PC-9 (cell line): ENCODE measurements around the gene TES. TPM values are rescaled to one million over a fixed set of nuclear protein-coding genes. Genes with fewer than 3 reads are reported as not detected.

Source experiments
- BruUV-seq: library from RNA; stranded (reverse); fragments of 400-500 nt; replicated peaks from 2 replicates; lab custom pipeline; 2021; lab: Mats Ljungman, UMichigan
- CTCF ChIA-PET: fragments of 300-600 bp; sonication (Branson Sonifier 250); formaldehyde crosslinking; loops from one replicate; lab custom pipeline; 2022; ENCODE audit warnings: antibody characterized with exemption; lab: Charles Lee
- POLR2A ChIA-PET: fragments of 300-600 bp; sonication (Branson Sonifier 250); formaldehyde crosslinking; loops from one replicate; lab custom pipeline; 2022; ENCODE audit warnings: antibody characterized with exemption; ENCODE audit not compliant: unreplicated experiment; lab: Charles Lee
- DNase-seq, 2 experiments: peaks; one replicate each; pipeline versions ENCODE4 v3.0.0 to v3.0.0-alpha.2; 2015 to 2022; ENCODE audit warnings: mixed read lengths in 1 of 2
- H2AFZ ChIP-seq: fragments of 200-600 bp; sonication (generic); 2 replicates; pipeline ENCODE4 v1.8.1; 2017; ENCODE audit warnings: antibody characterized with exemption
- H3F3A ChIP-seq: fragments of 200-600 bp; sonication (generic); 2 replicates; pipeline ENCODE4 v1.8.1; 2017; ENCODE audit warnings: antibody characterized with exemption, mild to moderate bottlenecking, low read depth; ENCODE audit not compliant: insufficient read depth
- H3K27ac ChIP-seq: fragments of 200-600 bp; sonication (generic); 2 replicates; pipeline ENCODE4 v1.6.1; 2016; ENCODE audit warnings: mixed run types
- H3K27me3 ChIP-seq: fragments of 200-600 bp; sonication (generic); 2 replicates; pipeline ENCODE4 v1.6.1; 2016; ENCODE audit warnings: low read depth, mixed run types; ENCODE audit not compliant: insufficient read depth
- H3K36me3 ChIP-seq: fragments of 200-600 bp; sonication (generic); 2 replicates; pipeline ENCODE4 v1.6.1; 2016; ENCODE audit warnings: low read depth, mixed run types
- H3K4me1 ChIP-seq: fragments of 200-600 bp; sonication (generic); replicated peaks from 2 replicates; pipeline ENCODE4 v1.6.1; 2016; ENCODE audit warnings: mixed run types; ENCODE audit not compliant: insufficient read depth
- H3K4me2 ChIP-seq: fragments of 200-600 bp; sonication (generic); 2 replicates; pipeline ENCODE4 v1.6.1; 2017; ENCODE audit warnings: mixed run types
- H3K4me3 ChIP-seq: fragments of 200-600 bp; sonication (generic); 2 replicates; pipeline ENCODE4 v1.6.1; 2016; ENCODE audit warnings: mixed run types
- H3K79me2 ChIP-seq: fragments of 200-600 bp; sonication (generic); 2 replicates; pipeline ENCODE4 v1.6.1; 2017; ENCODE audit warnings: low read depth, mixed run types
- H3K9me2 ChIP-seq: fragments of 200-600 bp; sonication (generic); 2 replicates; pipeline ENCODE4 v1.8.1; 2017; ENCODE audit warnings: mild to moderate bottlenecking; ENCODE audit not compliant: insufficient read depth
- H3K9me3 ChIP-seq: fragments of 200-600 bp; sonication (generic); 2 replicates; pipeline ENCODE4 v1.8.1; 2016; ENCODE audit warnings: low read depth; ENCODE audit not compliant: insufficient read depth
- H4K20me1 ChIP-seq: fragments of 200-600 bp; sonication (generic); 2 replicates; pipeline ENCODE4 v1.8.1; 2017; ENCODE audit not compliant: insufficient read depth
- EZH2 ChIP-seq: fragments of 200-600 bp; sonication (generic); IDR thresholded peaks from 2 replicates; pipeline ENCODE4 v1.8.0; 2017; ENCODE audit warnings: antibody characterized with exemption, low read depth
- intact Hi-C: fragments of 100-400 bp; cut with micrococcal nuclease; formaldehyde crosslinking; loops from one replicate; pipeline ENCODE4 v1.10.0; 2022; ENCODE audit not compliant: unreplicated experiment
- total RNA-seq: library from RNA; stranded (reverse); gene quantifications from 2 replicates; pipeline ENCODE4 v1.2.3, GENCODE V29; 2021
- TF ChIP-seq, protein P1 (sequence below): fragments of 200-600 bp; sonication (generic); conservative IDR thresholded peaks from 2 replicates; pipeline ENCODE4 v1.6.1; 2017; ENCODE audit warnings: mixed run types, antibody characterized with exemption, mild to moderate bottlenecking, moderate library complexity

TES gene
- total RNA-seq, 1 experiment from 2014 or later = 210 TPM

- no peak overlapping the region for H3K4me3 ChIP-seq
- peaks cover 84% of the 10 kb centered on the region for H3K79me2 ChIP-seq
- ChIA-PET POLR2A (interaction anchor here (0.6 to 0.7 kb wide), 3 partner anchors 14 to 211 kb away, joined by 3 to 7 read pairs (median 4); no protein-coding TSS in a partner anchor), CTCF (interaction anchor here (0.7 kb wide), 1 partner anchor 10 kb away, joined by 3 read pairs; no protein-coding TSS in a partner anchor)
- peaks cover 17% of the 10 kb centered on the region; the same call in 1 of the 2 replicates for H3K36me3 ChIP-seq
- H4K20me1 ChIP-seq = peaks cover 30% of the 10 kb centered on the region
- H3F3A ChIP-seq = peaks cover 20% of the 10 kb centered on the region; the same call in 1 of the 2 replicates
- BruUV-seq = no TSS peak
- no peak for DNase-seq
- peaks cover 44% of the 10 kb centered on the region for H3K4me1 ChIP-seq
- peaks cover 4% of the 10 kb centered on the region; the same call in 1 of the 2 replicates for H3K9me3 ChIP-seq
- TF ChIP-seq EZH2 = no peak
- TF ChIP-seq, protein P1, sequence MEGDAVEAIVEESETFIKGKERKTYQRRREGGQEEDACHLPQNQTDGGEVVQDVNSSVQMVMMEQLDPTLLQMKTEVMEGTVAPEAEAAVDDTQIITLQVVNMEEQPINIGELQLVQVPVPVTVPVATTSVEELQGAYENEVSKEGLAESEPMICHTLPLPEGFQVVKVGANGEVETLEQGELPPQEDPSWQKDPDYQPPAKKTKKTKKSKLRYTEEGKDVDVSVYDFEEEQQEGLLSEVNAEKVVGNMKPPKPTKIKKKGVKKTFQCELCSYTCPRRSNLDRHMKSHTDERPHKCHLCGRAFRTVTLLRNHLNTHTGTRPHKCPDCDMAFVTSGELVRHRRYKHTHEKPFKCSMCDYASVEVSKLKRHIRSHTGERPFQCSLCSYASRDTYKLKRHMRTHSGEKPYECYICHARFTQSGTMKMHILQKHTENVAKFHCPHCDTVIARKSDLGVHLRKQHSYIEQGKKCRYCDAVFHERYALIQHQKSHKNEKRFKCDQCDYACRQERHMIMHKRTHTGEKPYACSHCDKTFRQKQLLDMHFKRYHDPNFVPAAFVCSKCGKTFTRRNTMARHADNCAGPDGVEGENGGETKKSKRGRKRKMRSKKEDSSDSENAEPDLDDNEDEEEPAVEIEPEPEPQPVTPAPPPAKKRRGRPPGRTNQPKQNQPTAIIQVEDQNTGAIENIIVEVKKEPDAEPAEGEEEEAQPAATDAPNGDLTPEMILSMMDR = no peak
- intact Hi-C loops = loop anchor here (2.0 kb wide), 2 partner anchors 14 to 22 kb away; partner anchors contain the start of gene TES
- H3K4me2 ChIP-seq = peak overlapping the region; percentile 43
- H3K9me2 ChIP-seq = no peaks in the 10 kb centered on the region
- no peak overlapping the region for H2AFZ ChIP-seq
- no peaks in the 10 kb centered on the region for H3K27me3 ChIP-seq
- H3K27ac ChIP-seq = peak overlapping the region; percentile 38
These were observed 22.0 kb downstream of the TES start for GRCh38 chr7:116232350-116232749.

DNA sequence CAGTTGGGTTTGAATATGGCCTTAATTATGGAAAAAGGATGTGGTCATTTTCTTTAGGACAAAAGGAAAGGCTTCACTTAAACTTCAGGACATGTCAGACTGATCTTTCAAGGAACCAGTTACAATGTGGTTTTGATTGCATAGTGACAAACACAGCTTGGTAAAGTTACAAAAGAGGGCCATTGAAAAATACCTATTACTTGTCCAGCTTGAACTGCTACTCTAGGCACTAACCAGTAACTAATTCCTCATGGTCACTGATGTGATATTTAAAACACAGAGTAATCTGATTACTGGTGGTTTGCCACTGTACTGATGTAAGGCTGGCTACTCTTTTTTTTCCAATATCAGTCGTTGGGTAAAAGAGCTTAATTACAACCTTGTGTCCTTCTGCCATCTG, 22.6 kb downstream of the TES start:
- Histone ChIP-seq H3F3A (peaks cover 14% of the 10 kb centered on the region; the same call in 1 of the 2 replicates), H3K9me2 (no peaks in the 10 kb centered on the region), H3K4me3 (no peak overlapping the region), H2AFZ (no peak overlapping the region), H3K4me2 (peak overlapping the region; percentile 43; the same call in 1 of the 2 replicates), H3K27me3 (no peaks in the 10 kb centered on the region), H4K20me1 (peaks cover 29% of the 10 kb centered on the region), H3K9me3 (peaks cover 4% of the 10 kb centered on the region; the same call in 1 of the 2 replicates), H3K27ac (peak overlapping the region; percentile 14; the same call in 1 of the 2 replicates), H3K79me2 (peaks cover 81% of the 10 kb centered on the region), H3K4me1 (peaks cover 39% of the 10 kb centered on the region), H3K36me3 (peaks cover 22% of the 10 kb centered on the region; the same call in 1 of the 2 replicates)
- BruUV-seq = no TSS peak
- TF ChIP-seq, protein P1 = no peak
- TF ChIP-seq EZH2 = no peak
- ChIA-PET POLR2A (interaction anchor here (0.6 to 0.7 kb wide), 3 partner anchors 15 to 59 kb away, joined by 3 to 8 read pairs (median 4); no protein-coding TSS in a partner anchor), CTCF (interaction anchor here (0.7 kb wide), 1 partner anchor 9 kb away, joined by 3 read pairs; no protein-coding TSS in a partner anchor)
- peak in 1 of 2 experiments; percentile 58 for DNase-seq
- intact Hi-C loops = loop anchor here (2.0 kb wide), 2 partner anchors 14 to 22 kb away; partner anchors contain the start of gene TES

GRCh38 chr7:116234517-116235200, 24.3 kb downstream of the TES start:
- H3F3A ChIP-seq = peaks cover 11% of the 10 kb centered on the region; the same call in 1 of the 2 replicates
- H3K4me3 ChIP-seq = no peak overlapping the region
- POLR2A ChIA-PET = interaction anchor here (0.6 kb wide), 1 partner anchor 23 kb away, joined by 6 read pairs; no protein-coding TSS in a partner anchor
- peaks cover 81% of the 10 kb centered on the region for H3K79me2 ChIP-seq
- no peak for TF ChIP-seq EZH2
- TF ChIP-seq, protein P1 = no peak
- 0 out of 2 replicates have a peak, but pooled peaks cover 4% of the 10 kb centered on the region for H3K9me3 ChIP-seq
- no peak overlapping the region for H2AFZ ChIP-seq
- no peak for DNase-seq
- H4K20me1 ChIP-seq = peaks cover 24% of the 10 kb centered on the region
- CTCF ChIA-PET = interaction anchor here (2.6 kb wide), 1 partner anchor 54 kb away, joined by 14 read pairs; no protein-coding TSS in a partner anchor
- intact Hi-C loops = no loop called here
- H3K9me2 ChIP-seq = no peaks in the 10 kb centered on the region
- no TSS peak for BruUV-seq
- H3K27me3 ChIP-seq = no peaks in the 10 kb centered on the region
- H3K27ac ChIP-seq = no peak overlapping the region
- H3K4me2 ChIP-seq = no peak overlapping the region
- H3K36me3 ChIP-seq = peaks cover 19% of the 10 kb centered on the region; the same call in 1 of the 2 replicates
- peaks cover 33% of the 10 kb centered on the region for H3K4me1 ChIP-seq
